ENCODE results near the gene SPG21. TPM values are rescaled to one million over a fixed set of nuclear protein-coding genes. Genes with fewer than 3 reads are reported as not detected.
A peak's percentile ranks its signal among the peaks of the same experiment; 100 is the strongest.

SPG21 gene
- total and polyA plus RNA-seq, 4 donors = 54.6 to 77.0 (median 65.3) TPM

GRCh38 chr15:64942356-64942755 lies 47.4 kb downstream of the SPG21 start:
- DNase-seq (no peak), ATAC-seq (ENCODE audit: low FRiP score) (no peak)
- 69 to 71% methylated on average over 8 of the region's 8 CpGs for WGBS, 2 donors
- Histone ChIP-seq H3K27me3 (ENCODE audit: control insufficient read depth in 1 of 2, insufficient read depth in 2 of 2, low read length in 1 of 2) (no peaks in the 10 kb centered on the region), H3K4me1 (ENCODE audit: control insufficient read depth in 1 of 2, insufficient read depth in 2 of 2, low read length in 2 of 2) (no peaks in the 10 kb centered on the region), H3K9me3 (ENCODE audit: control insufficient read depth, low read length) (no peaks in the 10 kb centered on the region), H3K27ac (ENCODE audit: low read depth in 1 of 2, low read length in 2 of 2) (no peak overlapping the region), H3K36me3 (ENCODE audit: control insufficient read depth in 1 of 2, insufficient read depth in 2 of 2, low read length in 1 of 2) (peaks cover 0 to 1% of the 10 kb centered on the region in 2 donors), H3K4me3 (ENCODE audit: low read length in 2 of 2) (no peak overlapping the region)
- intact Hi-C loops (cut with DNase I) = no loop called here

DNA sequence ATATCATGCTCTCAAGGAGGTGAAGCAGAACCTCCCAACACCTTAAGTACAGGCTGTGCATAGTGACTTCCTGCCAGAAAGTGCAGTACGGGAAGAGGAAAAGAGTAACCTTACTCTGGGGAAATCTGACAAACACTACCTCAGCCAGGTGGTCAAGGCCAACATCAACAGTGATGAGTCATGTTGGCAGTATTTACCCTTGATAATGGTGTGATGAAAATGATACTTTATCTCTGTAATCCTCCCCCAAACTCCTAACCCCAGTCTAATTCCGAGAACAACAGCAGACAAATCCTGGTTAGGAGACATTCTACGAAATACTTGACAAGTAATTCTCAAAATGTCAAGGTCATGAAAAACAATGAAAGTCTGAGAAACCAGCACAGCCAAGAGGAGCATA lies 51.5 kb downstream of the SPG21 start:
- no peaks in the 10 kb centered on the region for H3K9me3 ChIP-seq (ENCODE audit: control insufficient read depth, low read length)
- WGBS, 2 donors = 32 to 43% methylated on average over 3 of the region's 3 CpGs
- DNase-seq (no peak), ATAC-seq (ENCODE audit: low FRiP score) (peak; percentile 75)
- intact Hi-C loops (cut with DNase I) = no loop called here
- no peak overlapping the region for H3K27ac ChIP-seq (ENCODE audit: low read depth in 1 of 2, low read length in 2 of 2)
- H3K36me3 ChIP-seq (ENCODE audit: control insufficient read depth in 1 of 2, insufficient read depth in 2 of 2, low read length in 1 of 2) = no peaks in the 10 kb centered on the region
- no peak overlapping the region for H3K4me3 ChIP-seq (ENCODE audit: low read length in 2 of 2)
- H3K27me3 ChIP-seq (ENCODE audit: control insufficient read depth in 1 of 2, insufficient read depth in 2 of 2, low read length in 1 of 2) = no peaks in the 10 kb centered on the region
- no peaks in the 10 kb centered on the region for H3K4me1 ChIP-seq (ENCODE audit: control insufficient read depth in 1 of 2, insufficient read depth in 2 of 2, low read length in 2 of 2)

- H3K4me1 ChIP-seq (ENCODE audit: control insufficient read depth in 1 of 2, insufficient read depth in 2 of 2, low read length in 2 of 2) = no peaks in the 10 kb centered on the region
- 97 to 98% methylated on average over 11 of the region's 11 CpGs for WGBS, 2 donors
- DNase-seq (no peak), ATAC-seq (ENCODE audit: low FRiP score) (no peak)
- H3K4me3 ChIP-seq (ENCODE audit: low read length in 2 of 2) = no peak overlapping the region
- H3K27me3 ChIP-seq (ENCODE audit: control insufficient read depth in 1 of 2, insufficient read depth in 2 of 2, low read length in 1 of 2) = no peaks in the 10 kb centered on the region
- no peak overlapping the region for H3K27ac ChIP-seq (ENCODE audit: low read depth in 1 of 2, low read length in 2 of 2)
- no peaks in the 10 kb centered on the region for H3K36me3 ChIP-seq (ENCODE audit: control insufficient read depth in 1 of 2, insufficient read depth in 2 of 2, low read length in 1 of 2)
- intact Hi-C loops (cut with DNase I) = no loop called here
- no peaks in the 10 kb centered on the region for H3K9me3 ChIP-seq (ENCODE audit: control insufficient read depth, low read length)
These were observed 55.7 kb downstream of the SPG21 start for GRCh38 chr15:64934023-64934422.

DNA sequence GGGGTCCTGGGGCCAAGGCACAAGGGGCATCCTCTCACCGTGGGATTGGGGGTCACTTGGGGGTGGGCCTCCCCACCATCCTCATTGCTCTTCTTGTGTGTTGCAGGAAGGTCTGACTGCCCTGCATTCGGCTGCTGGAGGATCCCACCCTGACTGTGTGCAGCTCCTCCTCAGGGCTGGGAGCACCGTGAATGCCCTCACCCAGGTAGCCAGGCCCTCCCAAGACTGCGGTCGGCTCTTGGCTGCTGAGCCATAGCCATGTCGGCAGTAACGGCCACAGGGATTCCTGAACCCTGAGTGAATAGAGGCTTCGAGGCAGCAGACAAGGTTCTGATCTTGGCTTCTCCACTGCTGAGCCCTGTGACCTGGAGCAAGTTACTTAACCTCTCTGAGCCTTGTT lies 58.3 kb downstream of the SPG21 start:
- Histone ChIP-seq H3K27me3 (ENCODE audit: control insufficient read depth in 1 of 2, insufficient read depth in 2 of 2, low read length in 1 of 2) (no peaks in the 10 kb centered on the region), H3K27ac (ENCODE audit: low read depth in 1 of 2, low read length in 2 of 2) (no peak overlapping the region), H3K4me1 (ENCODE audit: control insufficient read depth in 1 of 2, insufficient read depth in 2 of 2, low read length in 2 of 2) (no peaks in the 10 kb centered on the region), H3K4me3 (ENCODE audit: low read length in 2 of 2) (no peak overlapping the region), H3K9me3 (ENCODE audit: control insufficient read depth, low read length) (no peaks in the 10 kb centered on the region), H3K36me3 (ENCODE audit: control insufficient read depth in 1 of 2, insufficient read depth in 2 of 2, low read length in 1 of 2) (no peaks in the 10 kb centered on the region)
- no peak for DNase-seq
- 90 to 96% methylated on average over 8 of the region's 8 CpGs for WGBS, 2 donors
- no peak for ATAC-seq (ENCODE audit: low FRiP score)
- intact Hi-C loops (cut with DNase I) = no loop called here

- Histone ChIP-seq H3K27me3 (ENCODE audit: control insufficient read depth in 1 of 2, insufficient read depth in 2 of 2, low read length in 1 of 2) (no peaks in the 10 kb centered on the region), H3K9me3 (ENCODE audit: control insufficient read depth, low read length) (no peaks in the 10 kb centered on the region), H3K4me3 (ENCODE audit: low read length in 2 of 2) (no peak overlapping the region), H3K4me1 (ENCODE audit: control insufficient read depth in 1 of 2, insufficient read depth in 2 of 2, low read length in 2 of 2) (no peaks in the 10 kb centered on the region), H3K27ac (ENCODE audit: low read depth in 1 of 2, low read length in 2 of 2) (no peak overlapping the region), H3K36me3 (ENCODE audit: control insufficient read depth in 1 of 2, insufficient read depth in 2 of 2, low read length in 1 of 2) (no peaks in the 10 kb centered on the region)
- 77 to 82% methylated on average over 11 of the region's 11 CpGs for WGBS, 2 donors
- DNase-seq (no peak), ATAC-seq (ENCODE audit: low FRiP score) (no peak)
- intact Hi-C loops (cut with DNase I) = no loop called here
These were observed 58.8 kb downstream of the SPG21 start for GRCh38 chr15:64930778-64931371.

DNA sequence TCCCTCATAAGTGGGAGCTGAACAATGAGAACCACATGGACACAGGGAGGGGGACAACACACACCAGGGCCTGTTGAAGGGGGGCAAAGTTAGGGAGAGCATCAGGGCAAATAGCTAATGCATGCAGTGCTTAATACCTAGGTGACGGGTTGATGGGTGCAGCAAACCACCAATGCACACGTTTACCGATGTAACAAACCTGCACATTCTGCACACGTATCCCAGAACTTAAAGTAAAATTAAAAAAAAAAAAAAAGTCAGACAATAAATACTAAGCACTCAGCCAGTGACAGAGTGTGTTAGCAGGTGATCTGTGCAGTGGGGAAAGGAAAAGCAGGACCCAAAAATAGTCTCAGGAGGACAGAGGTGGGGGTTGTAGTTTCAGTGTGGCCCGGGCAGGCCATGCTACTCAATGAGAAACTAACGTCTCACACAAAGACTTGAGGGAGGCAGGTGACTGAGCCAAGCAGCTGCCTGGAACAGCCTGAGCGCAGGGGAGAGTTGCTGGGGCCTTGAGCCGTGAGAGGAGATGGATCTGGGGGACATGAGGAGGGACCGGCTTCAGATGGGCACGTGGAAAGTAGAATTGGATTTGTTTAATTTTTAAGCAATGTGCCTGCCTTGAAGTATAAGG lies 59.6 kb downstream of the SPG21 start:
- WGBS, 2 donors = 90 to 92% methylated on average over 10 of the region's 10 CpGs
- H3K27me3 ChIP-seq (ENCODE audit: control insufficient read depth in 1 of 2, insufficient read depth in 2 of 2, low read length in 1 of 2) = no peaks in the 10 kb centered on the region
- H3K4me3 ChIP-seq (ENCODE audit: low read length in 2 of 2) = no peak overlapping the region
- no peak overlapping the region for H3K27ac ChIP-seq (ENCODE audit: low read depth in 1 of 2, low read length in 2 of 2)
- no peaks in the 10 kb centered on the region for H3K4me1 ChIP-seq (ENCODE audit: control insufficient read depth in 1 of 2, insufficient read depth in 2 of 2, low read length in 2 of 2)
- DNase-seq (no peak), ATAC-seq (ENCODE audit: low FRiP score) (no peak)
- intact Hi-C loops (cut with DNase I) = no loop called here
- no peaks in the 10 kb centered on the region for H3K36me3 ChIP-seq (ENCODE audit: control insufficient read depth in 1 of 2, insufficient read depth in 2 of 2, low read length in 1 of 2)
- H3K9me3 ChIP-seq (ENCODE audit: control insufficient read depth, low read length) = no peaks in the 10 kb centered on the region

- intact Hi-C loops (cut with DNase I) = no loop called here
- DNase-seq (no peak), ATAC-seq (ENCODE audit: low FRiP score) (no peak)
- Histone ChIP-seq H3K36me3 (ENCODE audit: control insufficient read depth in 1 of 2, insufficient read depth in 2 of 2, low read length in 1 of 2) (no peaks in the 10 kb centered on the region), H3K27ac (ENCODE audit: low read depth in 1 of 2, low read length in 2 of 2) (no peak overlapping the region), H3K9me3 (ENCODE audit: control insufficient read depth, low read length) (no peaks in the 10 kb centered on the region), H3K27me3 (ENCODE audit: control insufficient read depth in 1 of 2, insufficient read depth in 2 of 2, low read length in 1 of 2) (no peaks in the 10 kb centered on the region), H3K4me3 (ENCODE audit: low read length in 2 of 2) (no peak overlapping the region), H3K4me1 (ENCODE audit: control insufficient read depth in 1 of 2, insufficient read depth in 2 of 2, low read length in 2 of 2) (no peaks in the 10 kb centered on the region)
- 88 to 91% methylated on average over 10 of the region's 10 CpGs for WGBS, 2 donors
These were observed 61.0 kb downstream of the SPG21 start for GRCh38 chr15:64928626-64929220.

GRCh38 chr15:64926661-64927060 lies 63.1 kb downstream of the SPG21 start:
- Histone ChIP-seq H3K27me3 (ENCODE audit: control insufficient read depth in 1 of 2, insufficient read depth in 2 of 2, low read length in 1 of 2) (no peaks in the 10 kb centered on the region), H3K27ac (ENCODE audit: low read depth in 1 of 2, low read length in 2 of 2) (no peak overlapping the region), H3K4me3 (ENCODE audit: low read length in 2 of 2) (no peak overlapping the region), H3K4me1 (ENCODE audit: control insufficient read depth in 1 of 2, insufficient read depth in 2 of 2, low read length in 2 of 2) (no peaks in the 10 kb centered on the region), H3K36me3 (ENCODE audit: control insufficient read depth in 1 of 2, insufficient read depth in 2 of 2, low read length in 1 of 2) (no peaks in the 10 kb centered on the region), H3K9me3 (ENCODE audit: control insufficient read depth, low read length) (no peaks in the 10 kb centered on the region)
- no peak for DNase-seq
- WGBS, 2 donors = 94 to 96% methylated on average over 8 of the region's 8 CpGs
- intact Hi-C loops (cut with DNase I) = no loop called here
- ATAC-seq (ENCODE audit: low FRiP score) = no peak
